ENCODE results near the gene SMPDL3A. TPM values are rescaled to one million over a fixed set of nuclear protein-coding genes. Genes with fewer than 3 reads are reported as not detected.

Gene SMPDL3A
- total RNA-seq, 1 donor from 2014 or later, result 11.3 TPM

Small RNA genes within 50 kb of the gene (small RNA-seq; reads per million reads assigned to genes)
- not detected for gene RN7SL564P (ENCODE audit: low replicate concordance)

Other genes starting within 250 kb of the SMPDL3A start
- gene PKIB, start 178.9 kb upstream of the SMPDL3A start, total RNA-seq, result 7.1 TPM
- 4.8 TPM for gene FABP7, start 9.5 kb upstream of the SMPDL3A start, total RNA-seq
- gene CLVS2, start 207.0 kb downstream of the SMPDL3A start, total RNA-seq, result 0.10 TPM